ENCODE data around the gene ADCY6. TPM values are rescaled to one million over a fixed set of nuclear protein-coding genes. Genes with fewer than 3 reads are reported as not detected.

The ADCY6 gene
- total RNA-seq, 4 donors from 2014 or later: 11.4 to 13.6 (median 12.6) TPM

DNA sequence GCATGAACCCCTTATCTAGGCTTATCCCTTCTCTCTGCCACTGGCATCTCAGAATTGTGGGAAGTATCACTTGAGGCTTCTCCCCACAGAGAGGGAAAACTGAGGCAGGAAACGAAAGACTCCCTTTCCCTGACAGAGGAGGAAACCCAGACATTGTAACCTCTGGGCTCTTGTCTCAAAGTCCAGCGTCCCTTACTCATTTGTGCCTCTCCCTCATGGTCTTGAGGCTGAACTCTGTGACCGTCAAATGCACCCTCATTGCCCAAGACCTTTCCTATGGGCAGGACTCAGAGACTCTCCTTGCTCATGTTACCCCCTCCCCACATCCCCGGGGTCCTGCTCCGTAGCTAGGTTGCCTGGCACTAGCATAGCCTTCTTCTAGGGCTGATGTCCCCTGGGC is 33.2 kb upstream of the ADCY6 start:
- Histone ChIP-seq H3K36me3 (no peaks in the 10 kb centered on the region), H3K27me3 (peaks cover 6 to 27% (median 19%) of the 10 kb centered on the region in 3 donors), H3K9me3 (no peaks in the 10 kb centered on the region), H3K4me3 (no peak overlapping the region), H3K27ac (no peak overlapping the region), H3K4me1 (peaks cover 12 to 17% of the 10 kb centered on the region in 2 donors)
- ATAC-seq: no peak
- no peak for DNase-seq
- in situ Hi-C loops (cut with MboI; ENCODE audit: low sequenced_read_pairs in 4 of 4): no loop called here
- TF ChIP-seq POLR2A (IDR thresholded peaks at IDR 0.05): no peak
- TF ChIP-seq, protein P1, sequence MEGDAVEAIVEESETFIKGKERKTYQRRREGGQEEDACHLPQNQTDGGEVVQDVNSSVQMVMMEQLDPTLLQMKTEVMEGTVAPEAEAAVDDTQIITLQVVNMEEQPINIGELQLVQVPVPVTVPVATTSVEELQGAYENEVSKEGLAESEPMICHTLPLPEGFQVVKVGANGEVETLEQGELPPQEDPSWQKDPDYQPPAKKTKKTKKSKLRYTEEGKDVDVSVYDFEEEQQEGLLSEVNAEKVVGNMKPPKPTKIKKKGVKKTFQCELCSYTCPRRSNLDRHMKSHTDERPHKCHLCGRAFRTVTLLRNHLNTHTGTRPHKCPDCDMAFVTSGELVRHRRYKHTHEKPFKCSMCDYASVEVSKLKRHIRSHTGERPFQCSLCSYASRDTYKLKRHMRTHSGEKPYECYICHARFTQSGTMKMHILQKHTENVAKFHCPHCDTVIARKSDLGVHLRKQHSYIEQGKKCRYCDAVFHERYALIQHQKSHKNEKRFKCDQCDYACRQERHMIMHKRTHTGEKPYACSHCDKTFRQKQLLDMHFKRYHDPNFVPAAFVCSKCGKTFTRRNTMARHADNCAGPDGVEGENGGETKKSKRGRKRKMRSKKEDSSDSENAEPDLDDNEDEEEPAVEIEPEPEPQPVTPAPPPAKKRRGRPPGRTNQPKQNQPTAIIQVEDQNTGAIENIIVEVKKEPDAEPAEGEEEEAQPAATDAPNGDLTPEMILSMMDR (IDR thresholded peaks at IDR 0.05 in 4 of 5, conservative IDR thresholded peaks at IDR 0.05 in 1 of 5): no peak
- intact Hi-C loops (cut with DNase I; ENCODE audit: low total_unique reads): no loop called here

DNA sequence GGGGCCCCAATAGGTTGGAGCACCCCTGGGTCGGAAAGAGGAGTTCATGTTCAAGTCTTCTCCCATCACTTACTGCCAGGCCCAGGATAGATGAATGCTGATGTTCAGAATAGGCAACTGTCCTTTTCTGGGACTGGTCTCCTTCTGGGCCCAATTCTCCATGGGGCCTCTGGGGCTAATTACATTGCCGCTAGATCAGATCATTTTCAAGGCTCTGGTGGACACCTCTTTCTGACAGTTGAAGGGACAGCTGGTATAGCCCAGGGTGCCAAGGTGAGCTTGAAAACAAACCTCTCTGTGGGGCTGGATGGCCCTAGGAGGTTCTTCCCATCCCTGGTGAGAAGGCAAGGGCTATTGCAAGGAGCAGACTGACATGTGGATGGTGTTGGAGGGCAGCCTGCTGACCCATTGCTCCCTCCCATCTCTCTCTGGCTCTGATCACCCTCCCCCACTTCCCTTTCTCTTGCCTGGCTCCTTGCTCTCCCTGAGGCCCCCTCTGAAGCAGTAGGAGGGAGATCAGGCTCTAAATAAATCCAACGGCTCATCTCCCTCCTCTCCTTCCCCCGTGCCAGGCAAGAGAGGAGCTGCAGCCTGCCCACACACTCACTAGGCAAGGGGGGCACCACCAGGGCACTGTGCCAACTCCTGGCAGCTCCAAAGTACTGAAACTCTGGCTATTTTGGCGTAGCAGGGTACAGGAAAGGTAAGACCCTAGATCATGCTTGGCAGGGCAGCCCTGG is 31.3 kb upstream of the ADCY6 start:
- intact Hi-C loops (cut with DNase I; ENCODE audit: low total_unique reads): loop anchor here (10.0 kb wide), 2 partner anchors 465 to 625 kb away; partner anchors contain the start of gene ZNF641
- H3K4me3 ChIP-seq: no peak overlapping the region
- H3K27me3 ChIP-seq: peaks cover 6 to 28% (median 19%) of the 10 kb centered on the region in 3 donors
- H3K27ac ChIP-seq: no peak overlapping the region
- in situ Hi-C loops (cut with MboI; ENCODE audit: low sequenced_read_pairs in 4 of 4): no loop called here
- peaks cover 21 to 28% of the 10 kb centered on the region in 2 donors for H3K4me1 ChIP-seq
- ATAC-seq (no peak), DNase-seq (no peak)
- no peaks in the 10 kb centered on the region for H3K9me3 ChIP-seq
- TF ChIP-seq POLR2A (IDR thresholded peaks at IDR 0.05): no peak
- TF ChIP-seq, protein P1 (IDR thresholded peaks at IDR 0.05 in 4 of 5, conservative IDR thresholded peaks at IDR 0.05 in 1 of 5): no peak
- H3K36me3 ChIP-seq: no peaks in the 10 kb centered on the region

DNA sequence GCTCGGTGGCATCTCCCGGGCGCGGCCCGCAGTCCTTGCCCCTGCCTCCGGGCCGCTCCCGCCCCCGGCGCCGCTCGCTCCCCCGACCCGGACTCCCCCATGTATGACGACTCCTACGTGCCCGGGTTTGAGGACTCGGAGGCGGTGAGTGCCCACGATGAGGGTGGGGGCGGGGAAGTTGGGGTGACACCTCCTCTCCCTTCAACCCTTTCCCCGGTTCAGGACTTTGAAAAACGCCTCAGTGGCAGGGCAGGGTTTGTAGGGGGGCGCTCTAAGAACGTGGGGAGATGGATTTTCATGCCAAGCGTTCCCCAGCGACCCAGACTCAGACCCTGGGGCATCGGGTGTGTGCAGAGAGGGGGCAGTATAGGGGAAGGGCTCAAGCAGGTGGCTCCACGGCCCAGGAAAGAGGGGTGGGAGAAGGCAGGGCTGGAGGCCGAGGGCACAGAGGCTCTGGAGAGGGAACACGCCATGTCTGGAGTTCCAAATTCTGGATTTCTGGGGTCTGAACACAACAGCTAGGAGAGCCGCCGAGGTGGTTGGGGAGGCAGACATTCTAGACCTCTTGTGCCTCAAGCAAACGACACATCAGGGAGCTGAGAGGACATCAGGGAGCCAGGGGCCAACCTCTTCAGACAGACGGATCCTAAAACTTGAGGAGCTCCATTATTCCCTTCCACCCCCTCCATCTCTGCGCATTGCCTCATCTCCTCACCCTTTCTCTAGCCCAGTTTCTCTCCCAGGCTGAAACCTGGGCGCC is 30.1 kb upstream of the ADCY6 start:
- ATAC-seq: no peak
- in situ Hi-C loops (cut with MboI; ENCODE audit: low sequenced_read_pairs in 4 of 4): no loop called here
- Histone ChIP-seq H3K27me3 (peaks cover 6 to 28% (median 19%) of the 10 kb centered on the region in 3 donors), H3K36me3 (no peaks in the 10 kb centered on the region), H3K4me3 (peak overlapping the region; percentile 66 to 84 (median 72)), H3K27ac (peak overlapping the region in 3 of 4 donors; percentile 23 to 54 (median 46)), H3K9me3 (no peaks in the 10 kb centered on the region), H3K4me1 (peaks cover 21 to 32% of the 10 kb centered on the region in 2 donors)
- intact Hi-C loops (cut with DNase I; ENCODE audit: low total_unique reads): loop anchor here (10.0 kb wide), 2 partner anchors 464 to 624 kb away; partner anchors contain the start of gene ZNF641
- no peak for DNase-seq
- TF ChIP-seq POLR2A (IDR thresholded peaks at IDR 0.05): no peak
- TF ChIP-seq, protein P1 (IDR thresholded peaks at IDR 0.05 in 4 of 5, conservative IDR thresholded peaks at IDR 0.05 in 1 of 5): no peak

DNA sequence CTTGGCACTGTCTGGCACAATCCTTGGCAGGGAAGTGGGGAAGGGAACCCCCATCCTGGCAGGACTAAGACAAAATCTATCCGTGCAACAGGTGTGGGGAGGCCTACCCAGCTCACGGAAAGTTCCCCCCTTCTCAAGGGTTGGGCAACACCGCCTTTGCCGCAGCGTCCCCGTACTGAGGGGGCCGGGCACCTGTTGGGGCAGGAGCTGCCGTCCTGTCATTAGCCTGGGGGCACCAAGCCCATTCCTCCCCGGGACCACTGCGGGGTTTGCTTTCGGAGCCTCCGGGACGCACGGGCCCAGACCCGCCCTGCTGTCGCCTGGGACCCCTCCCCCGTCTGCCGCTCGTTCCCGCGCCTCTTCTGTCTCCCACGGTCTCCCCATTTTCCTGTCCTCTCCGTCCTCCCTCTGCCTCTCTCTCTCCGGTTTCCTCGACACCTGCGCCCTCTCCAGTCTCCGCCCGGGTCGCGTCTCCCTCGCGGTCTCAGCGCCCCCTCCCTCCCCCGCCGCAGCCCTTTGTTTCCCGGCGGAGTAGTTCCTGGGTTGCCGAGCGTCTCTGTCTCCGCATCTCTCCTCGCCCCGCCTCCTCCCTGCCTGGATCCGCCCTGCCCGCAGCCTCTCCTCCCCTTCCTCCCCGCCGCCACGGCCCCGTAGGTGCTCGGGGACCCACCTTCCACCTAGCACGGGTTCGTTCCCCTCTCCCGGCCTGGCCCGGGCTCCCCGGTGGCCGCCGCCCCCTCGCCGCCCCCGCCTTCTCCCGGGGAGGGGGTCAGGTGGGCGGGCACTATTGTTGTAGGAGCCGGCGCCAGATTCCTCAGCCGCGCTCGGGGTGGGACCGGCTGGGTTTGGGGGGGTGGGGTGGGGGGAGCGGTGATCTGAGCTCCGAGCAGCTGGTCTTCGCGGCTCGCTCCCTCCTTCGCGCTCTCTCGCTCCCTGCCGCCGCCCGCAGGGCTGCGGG is 29.3 kb upstream of the ADCY6 start, which contains the start of gene CACNB3:
Gene CACNB3 (plus strand): TSS at position 624 of the 958 bp plus-strand sequence. CDS start 434 bp downstream, outside the sequence.
- peak within 1 kb of the TSS; percentile 23 to 54 (median 50) for H3K27ac ChIP-seq
- TF ChIP-seq, protein P1 (IDR thresholded peaks at IDR 0.05 in 4 of 5, conservative IDR thresholded peaks at IDR 0.05 in 1 of 5): no peak
- no peak for TF ChIP-seq POLR2A (IDR thresholded peaks at IDR 0.05)
- peaks cover 21 to 33% of the 10 kb centered on the region in 2 donors for H3K4me1 ChIP-seq
- peak within 1 kb of the TSS; percentile 66 to 84 (median 72) for H3K4me3 ChIP-seq
- intact Hi-C loops (cut with DNase I; ENCODE audit: low total_unique reads): loop anchor here (10.0 kb wide), 2 partner anchors 463 to 623 kb away; partner anchors contain the start of gene ZNF641
- DNase-seq (peak; percentile 30 to 45), ATAC-seq (no peak)
- peaks cover 6 to 28% (median 19%) of the 10 kb centered on the region in 3 donors for H3K27me3 ChIP-seq
- in situ Hi-C loops (cut with MboI; ENCODE audit: low sequenced_read_pairs in 4 of 4): no loop called here
- no peaks in the 10 kb centered on the region for H3K36me3 ChIP-seq
- H3K9me3 ChIP-seq: no peaks in the 10 kb centered on the region

Measured in gastrocnemius medialis (tissue), 4 donors.